ENCODE results near the gene FNIP2. TPM values are rescaled to one million over a fixed set of nuclear protein-coding genes. Genes with fewer than 3 reads are reported as not detected.
"Not testable (repeated sequence)": the region's sequence is repeated elsewhere in the genome, so short reads cannot be mapped to it uniquely, and the experiment has no call there.

FNIP2 gene
- total RNA-seq, 2 donors from 2014 or later: 8.6 to 11.5 TPM

GRCh38 chr4:158808399-158808798, 39.6 kb downstream of the FNIP2 start:
- Histone ChIP-seq H3K9me3 (ENCODE audit: control insufficient read depth, low read length) (no peaks in the 10 kb centered on the region), H3K4me1 (ENCODE audit: control insufficient read depth, insufficient read depth, low read length) (peaks cover 5% of the 10 kb centered on the region), H3K9ac (ENCODE audit: extremely low read depth, low read length, poor library complexity, severe bottlenecking) (no peak overlapping the region), H3K4me3 (ENCODE audit: low read length) (no peak overlapping the region), H3K36me3 (ENCODE audit: control insufficient read depth, insufficient read depth, low read length) (no peaks in the 10 kb centered on the region), H3K27ac (ENCODE audit: low read depth, low read length) (no peak overlapping the region), H3K27me3 (ENCODE audit: control insufficient read depth, insufficient read depth, low read length, poor library complexity, severe bottlenecking) (peaks cover 40% of the 10 kb centered on the region)
- Mint-ChIP-seq H3K4me3 (no peak overlapping the region), H3K4me1 (peaks cover 18% of the 10 kb centered on the region), H3K36me3 (ENCODE audit: low read depth) (no peaks in the 10 kb centered on the region), H3K27me3 (ENCODE audit: insufficient read depth) (peaks cover 33% of the 10 kb centered on the region), H3K9me3 (no peaks in the 10 kb centered on the region), H3K27ac (no peak overlapping the region)
- WGBS, 2 experiments (ENCODE audit: insufficient coverage in 1 of 2, insufficient read length in 1 of 2): 74 to 78% methylated on average over 3 of the region's 3 CpGs
- TF ChIP-seq CTCF (conservative IDR thresholded peaks at IDR 0.05): no peak
- no peak for DNase-seq

GRCh38 chr4:158809208-158809607, 40.4 kb downstream of the FNIP2 start:
- DNase-seq; H3K36me3 ChIP-seq (ENCODE audit: control insufficient read depth, insufficient read depth, low read length); H3K9me3 ChIP-seq (ENCODE audit: control insufficient read depth, low read length); H3K36me3 Mint-ChIP-seq (ENCODE audit: low read depth); H3K4me1 ChIP-seq (ENCODE audit: control insufficient read depth, insufficient read depth, low read length); H3K9me3 Mint-ChIP-seq; H3K9ac ChIP-seq (ENCODE audit: extremely low read depth, low read length, poor library complexity, severe bottlenecking); H3K27ac Mint-ChIP-seq; H3K27ac ChIP-seq (ENCODE audit: low read depth, low read length); H3K4me3 Mint-ChIP-seq; H3K4me3 ChIP-seq (ENCODE audit: low read length): not testable (repeated sequence)
- WGBS, 2 experiments (ENCODE audit: insufficient coverage in 1 of 2, insufficient read length in 1 of 2): 86 to 98% methylated on average over 1 to 4 of the region's 4 CpGs
- H3K27me3 ChIP-seq (ENCODE audit: control insufficient read depth, insufficient read depth, low read length, poor library complexity, severe bottlenecking): peaks cover 40% of the 10 kb centered on the region
- Mint-ChIP-seq H3K27me3 (ENCODE audit: insufficient read depth) (peaks cover 38% of the 10 kb centered on the region), H3K4me1 (peaks cover 22% of the 10 kb centered on the region)

- Mint-ChIP-seq H3K9me3 (no peaks in the 10 kb centered on the region), H3K36me3 (ENCODE audit: low read depth) (no peaks in the 10 kb centered on the region), H3K27me3 (ENCODE audit: insufficient read depth) (peaks cover 38% of the 10 kb centered on the region), H3K27ac (no peak overlapping the region), H3K4me1 (peaks cover 22% of the 10 kb centered on the region), H3K4me3 (no peak overlapping the region)
- Histone ChIP-seq H3K36me3 (ENCODE audit: control insufficient read depth, insufficient read depth, low read length) (no peaks in the 10 kb centered on the region), H3K9me3 (ENCODE audit: control insufficient read depth, low read length) (no peaks in the 10 kb centered on the region), H3K4me1 (ENCODE audit: control insufficient read depth, insufficient read depth, low read length) (peaks cover 5% of the 10 kb centered on the region), H3K9ac (ENCODE audit: extremely low read depth, low read length, poor library complexity, severe bottlenecking) (no peak overlapping the region), H3K27me3 (ENCODE audit: control insufficient read depth, insufficient read depth, low read length, poor library complexity, severe bottlenecking) (peaks cover 40% of the 10 kb centered on the region), H3K4me3 (ENCODE audit: low read length) (no peak overlapping the region), H3K27ac (ENCODE audit: low read depth, low read length) (no peak overlapping the region)
- DNase-seq: no peak
- no peak for TF ChIP-seq CTCF (conservative IDR thresholded peaks at IDR 0.05)
- 89 to 100% methylated on average over 1 to 6 of the region's 6 CpGs for WGBS, 2 experiments (ENCODE audit: insufficient coverage in 1 of 2, insufficient read length in 1 of 2)
Observed at GRCh38 chr4:158809611-158810486, 41.0 kb downstream of the FNIP2 start.

Data from endodermal cell (in vitro differentiated cells).